ENCODE measurements around the gene YBX1.
"Not testable (repeated sequence)": the region's sequence is repeated elsewhere in the genome, so short reads cannot be mapped to it uniquely, and the experiment has no call there.

YBX1 gene

DNA sequence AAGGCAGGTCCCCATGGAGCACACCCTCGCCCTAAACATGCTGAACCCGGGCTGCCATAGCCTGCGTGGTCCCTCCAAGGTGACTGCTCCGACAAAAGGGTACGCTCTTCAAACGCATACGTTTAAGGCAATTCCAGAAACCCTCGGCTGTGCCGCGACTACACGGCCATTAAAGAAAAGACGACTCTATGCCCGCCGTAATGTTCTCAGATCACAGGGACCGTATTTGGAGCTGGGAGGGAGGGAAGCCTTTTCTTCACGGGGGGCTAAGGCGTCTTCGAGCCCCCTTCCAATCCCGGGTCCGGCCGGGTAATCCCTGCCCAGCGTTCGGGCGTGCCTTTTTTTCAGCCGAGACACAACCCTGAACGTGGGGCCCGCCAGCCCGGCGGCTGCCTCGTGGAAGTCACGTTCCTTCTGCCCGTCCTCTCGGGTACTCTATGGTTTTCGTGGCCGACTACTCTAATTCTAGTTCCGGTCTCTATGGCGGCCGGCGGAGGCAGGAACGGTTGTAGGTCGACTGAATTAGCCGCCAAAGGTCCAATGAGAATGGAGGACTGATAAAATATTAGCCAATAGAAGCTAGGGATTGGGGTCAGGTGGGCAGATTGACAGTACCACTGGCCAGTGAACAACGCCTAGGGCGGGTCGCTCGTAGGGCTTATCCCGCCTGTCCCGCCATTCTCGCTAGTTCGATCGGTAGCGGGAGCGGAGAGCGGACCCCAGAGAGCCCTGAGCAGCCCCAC, at the start of gene YBX1:
YBX1 (plus strand) TSS at position 678 of the 743 bp plus-strand sequence. CDS start 148 bp downstream, outside the sequence.
- peak; percentile 84 to 91 for DNase-seq (ENCODE audit: extremely low read depth in 1 of 2, low read depth in 1 of 2)

DNA sequence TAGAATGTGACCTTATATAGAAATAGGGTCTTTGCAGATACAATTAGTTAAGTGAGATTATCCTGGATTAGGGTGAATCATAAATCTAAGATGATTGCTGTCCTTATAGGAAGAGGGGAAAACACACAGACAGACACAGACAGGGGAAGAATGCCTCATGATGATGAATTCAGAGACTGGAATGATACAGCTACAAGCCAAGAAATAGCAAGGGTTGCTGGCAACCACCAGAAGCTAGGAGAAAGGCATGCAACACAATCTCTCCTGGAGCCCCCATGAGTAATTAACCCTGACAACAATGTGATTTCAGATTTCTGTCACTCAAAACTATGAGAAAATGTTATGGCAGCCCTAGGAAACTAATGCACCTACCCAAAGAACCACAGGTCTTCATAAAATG, 43.1 kb upstream of the YBX1 start:
- no peak for DNase-seq (ENCODE audit: extremely low read depth in 1 of 2, low read depth in 1 of 2)

DNA sequence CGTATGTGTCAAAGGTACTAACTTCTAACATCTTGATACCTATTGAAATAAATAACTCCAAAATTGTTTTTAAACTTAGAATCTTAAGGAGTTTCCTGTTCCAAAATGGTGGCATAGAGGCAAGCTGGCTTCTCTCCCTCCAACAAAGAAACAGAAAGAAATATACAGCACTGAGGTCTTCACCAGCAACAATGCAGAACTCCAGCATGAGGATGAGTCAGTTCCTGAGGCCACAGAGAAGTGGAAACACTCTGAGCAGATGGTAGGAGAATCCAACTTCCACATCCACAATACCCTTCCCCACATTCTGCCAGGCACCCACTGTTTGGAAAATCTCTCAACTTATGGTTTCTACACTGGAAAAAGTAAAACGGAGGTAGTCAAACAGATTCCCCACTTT, 36.2 kb upstream of the YBX1 start:
- no peak for DNase-seq (ENCODE audit: extremely low read depth in 1 of 2, low read depth in 1 of 2)

DNA sequence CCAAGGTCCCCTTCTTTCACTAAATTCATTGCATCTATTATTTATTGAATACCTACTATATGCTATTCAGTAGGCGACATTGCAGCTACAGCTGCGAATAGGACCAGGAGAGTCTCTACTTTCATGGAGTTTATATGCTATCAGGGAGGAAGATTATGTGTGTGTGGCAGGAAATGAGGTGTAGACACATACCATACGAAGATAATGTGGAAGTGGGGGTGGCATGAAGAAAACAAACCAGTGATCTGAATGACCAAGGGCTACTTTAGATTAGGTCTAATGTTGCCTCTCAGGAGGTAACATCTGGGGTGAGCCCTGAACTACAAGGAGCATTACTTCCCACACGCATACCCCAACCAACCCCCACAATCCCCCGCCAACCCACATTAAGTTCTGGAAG, 25.0 kb upstream of the YBX1 start:
- no peak for DNase-seq (ENCODE audit: extremely low read depth in 1 of 2, low read depth in 1 of 2)

DNA sequence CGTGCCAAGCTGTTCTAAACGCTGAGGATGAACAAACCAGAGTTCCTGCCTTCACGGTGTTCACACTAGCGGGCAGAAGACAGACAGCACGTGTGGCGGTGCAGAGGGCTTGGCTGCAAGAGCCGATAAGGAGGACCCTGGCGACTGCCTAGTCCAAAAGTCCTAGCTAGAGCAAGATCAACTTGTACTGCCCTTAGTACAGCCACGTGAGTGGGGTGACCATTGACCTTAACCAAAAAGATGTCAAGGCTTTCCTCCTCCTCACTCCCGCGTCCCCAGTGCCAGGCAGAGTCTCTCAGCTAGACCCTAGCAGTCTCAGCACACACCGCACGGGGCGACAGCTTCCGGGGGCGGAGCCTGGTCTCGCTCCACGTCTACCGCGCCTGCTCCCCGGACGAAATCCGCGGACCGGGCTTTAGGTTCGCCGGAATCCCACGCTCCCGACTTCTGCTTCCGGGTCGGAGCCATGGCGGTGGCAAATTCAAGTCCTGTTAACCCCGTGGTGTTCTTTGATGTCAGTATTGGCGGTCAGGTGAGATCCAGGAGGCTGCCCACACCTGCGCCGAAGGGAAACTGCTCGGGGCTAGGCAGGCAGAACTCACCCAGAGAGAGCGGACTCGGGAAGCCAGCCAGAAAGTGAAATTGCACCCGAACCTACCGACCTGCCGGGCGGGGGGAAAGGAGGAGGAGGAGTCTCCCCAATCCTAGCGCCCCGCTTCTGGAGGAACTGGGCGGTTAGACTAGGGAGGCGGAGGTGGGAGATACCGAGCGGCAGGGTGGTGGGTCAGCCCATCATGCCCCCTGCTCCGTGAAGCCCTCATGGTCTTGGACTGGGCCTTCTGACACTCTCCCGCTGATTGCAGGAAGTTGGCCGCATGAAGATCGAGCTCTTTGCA, 24.0 kb upstream of the YBX1 start, which contains the start of gene PPIH:
PPIH (plus strand) TSS at position 443 of the 896 bp plus-strand sequence; CDS start at position 467, 24 bp downstream.
- DNase-seq (ENCODE audit: extremely low read depth in 1 of 2, low read depth in 1 of 2), result peak; percentile 83 to 90

DNA sequence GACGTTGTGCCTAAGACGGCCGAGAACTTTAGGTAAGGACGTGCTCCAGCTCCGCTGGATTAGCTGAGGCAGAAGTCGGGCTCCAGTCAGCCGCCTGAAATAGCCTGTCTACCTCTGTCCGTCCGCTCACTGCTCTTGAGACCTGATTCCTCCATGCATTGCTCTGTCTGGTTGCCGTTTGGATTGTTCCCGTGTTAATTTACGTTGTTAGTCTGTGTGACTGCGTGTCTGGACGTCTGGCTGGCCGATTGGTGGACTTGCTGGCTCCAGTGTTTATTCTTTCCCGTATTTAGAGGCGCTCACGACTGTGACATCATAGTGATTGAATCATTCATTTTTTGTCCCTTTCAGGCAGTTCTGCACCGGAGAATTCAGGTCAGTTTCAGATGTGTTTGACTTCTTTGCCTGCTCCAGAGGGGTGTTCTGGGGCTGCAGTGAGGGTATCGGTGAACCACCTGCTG, 23.3 kb upstream of the YBX1 start:
- DNase-seq (ENCODE audit: extremely low read depth in 1 of 2, low read depth in 1 of 2), result no peak

DNA sequence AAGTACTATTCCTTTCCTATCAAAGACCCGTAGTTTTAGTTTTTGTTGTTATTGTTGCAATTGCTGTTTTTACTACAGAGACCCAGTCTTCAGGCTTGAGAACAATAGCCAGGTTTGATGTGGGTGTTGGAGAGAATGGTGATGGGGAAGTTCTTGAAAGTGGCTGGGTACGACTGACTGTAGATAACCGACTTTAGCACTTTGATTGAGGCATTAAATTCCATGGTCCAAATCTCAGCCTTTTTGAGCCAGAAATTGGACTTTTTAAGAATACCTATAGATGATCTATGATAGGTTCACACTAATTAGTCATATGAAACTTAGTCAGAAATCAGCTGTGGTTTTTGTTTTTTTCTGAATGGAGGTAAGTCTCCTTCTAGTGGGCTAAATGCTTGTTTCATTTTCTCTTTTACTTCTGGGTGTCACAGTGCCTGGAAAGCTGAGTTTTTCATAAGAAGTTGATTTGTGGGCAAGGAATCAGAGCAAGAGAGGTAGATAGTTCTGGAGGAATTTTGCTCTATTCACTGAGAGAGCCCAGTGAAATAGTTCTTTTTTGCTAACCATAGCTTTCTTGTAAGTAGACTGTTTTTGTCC, 21.2 kb upstream of the YBX1 start:
- no peak for DNase-seq (ENCODE audit: extremely low read depth in 1 of 2, low read depth in 1 of 2)

DNA sequence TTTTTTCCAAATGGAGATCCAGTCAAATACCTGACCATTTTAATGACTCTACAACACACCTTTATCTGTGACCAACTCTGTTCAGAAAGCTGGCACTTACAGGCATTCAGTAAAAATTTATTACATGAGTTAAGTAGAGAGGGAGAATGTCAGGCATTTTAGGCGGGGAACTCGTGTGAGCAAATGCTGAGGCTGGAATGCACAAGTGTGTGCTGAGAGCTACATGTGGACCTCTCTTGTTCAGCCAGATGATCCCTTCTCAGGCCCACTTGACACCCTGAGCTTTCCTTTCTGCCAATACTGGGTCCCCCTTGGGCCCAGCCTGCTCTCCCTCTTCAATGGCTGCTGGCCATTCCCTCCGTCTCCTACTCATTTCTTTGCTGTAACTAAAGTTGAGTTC, 12.3 kb upstream of the YBX1 start:
- no peak for DNase-seq (ENCODE audit: extremely low read depth in 1 of 2, low read depth in 1 of 2)

DNA sequence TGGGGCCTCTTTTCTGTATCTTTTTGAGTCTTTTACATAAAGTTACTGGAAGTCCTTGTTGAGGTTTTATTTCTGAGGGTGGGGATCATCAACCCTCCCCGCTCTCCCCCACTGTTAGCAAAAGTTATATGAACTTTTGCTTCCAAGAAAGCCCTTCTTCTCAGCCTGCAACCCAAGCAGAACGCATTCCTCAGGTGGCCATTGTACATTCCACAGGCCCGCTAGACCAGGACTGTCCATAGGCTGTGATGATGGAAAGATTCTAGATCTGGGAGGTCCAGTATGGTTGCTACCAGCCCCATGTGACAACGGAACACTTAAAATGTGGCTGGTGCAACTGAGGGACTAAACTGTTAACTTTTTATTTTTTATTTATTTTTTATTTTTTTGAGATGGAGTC, 11.8 kb upstream of the YBX1 start:
- DNase-seq (ENCODE audit: extremely low read depth in 1 of 2, low read depth in 1 of 2), result no peak

DNA sequence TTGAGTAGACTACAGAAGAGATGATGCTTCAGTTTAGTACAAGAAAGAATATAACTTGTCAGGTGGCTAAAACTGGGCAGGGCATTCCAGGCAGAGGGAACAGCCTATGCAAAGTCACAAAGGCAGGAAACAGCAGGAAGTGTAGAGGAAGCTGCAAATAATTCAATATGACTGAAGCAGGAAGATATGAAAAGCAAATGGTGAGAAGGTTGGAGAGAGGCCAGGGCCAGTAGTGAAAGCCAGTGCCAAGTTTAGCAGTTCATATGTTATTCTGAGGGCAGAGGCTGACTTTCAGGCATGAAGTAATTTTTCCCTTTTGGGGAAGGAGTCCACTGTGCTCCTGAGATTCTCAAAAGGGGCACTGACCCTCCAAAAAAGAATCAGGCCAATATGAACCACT, 8.0 kb upstream of the YBX1 start:
- DNase-seq (ENCODE audit: extremely low read depth in 1 of 2, low read depth in 1 of 2), result no peak

DNA sequence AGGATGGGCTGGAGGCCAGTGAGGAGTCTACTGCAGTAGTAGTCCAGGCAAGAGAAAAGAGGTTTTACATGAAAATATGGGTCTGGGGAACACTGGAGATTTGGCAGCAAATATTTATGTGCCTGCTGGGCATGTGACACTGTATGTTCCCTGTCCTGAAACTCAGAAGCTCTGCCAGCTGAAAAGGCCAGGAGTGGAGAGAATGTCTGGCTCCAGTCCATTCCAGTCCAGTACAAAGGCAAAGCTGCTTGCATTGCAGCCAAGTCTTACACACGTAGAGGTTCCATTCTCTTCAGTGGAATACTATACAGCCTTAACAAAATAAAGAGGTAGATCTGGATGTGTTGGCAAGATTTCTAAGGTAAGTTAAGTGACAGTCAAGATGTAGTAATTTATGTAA, 7.5 kb upstream of the YBX1 start:
- DNase-seq (ENCODE audit: extremely low read depth in 1 of 2, low read depth in 1 of 2), result no peak

DNA sequence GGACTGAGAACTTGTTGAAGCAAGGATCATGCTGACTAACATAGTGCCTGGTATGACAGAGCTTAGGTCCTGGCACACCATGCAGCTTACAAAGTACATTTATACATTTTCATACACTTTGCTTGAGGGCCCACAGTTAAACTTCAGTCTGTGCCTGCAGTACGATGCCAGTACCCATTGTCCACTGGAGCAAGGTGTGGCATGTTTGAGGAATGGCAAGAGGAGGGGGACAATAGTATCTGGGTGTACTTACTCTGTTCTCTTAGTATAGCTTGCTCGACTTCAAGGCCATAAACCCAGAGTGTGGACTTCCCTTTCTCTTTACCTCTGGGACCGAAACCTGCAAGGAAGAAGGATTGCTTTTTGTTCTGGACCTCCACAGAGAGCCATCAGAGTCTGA, 6.8 kb upstream of the YBX1 start:
- DNase-seq (ENCODE audit: extremely low read depth in 1 of 2, low read depth in 1 of 2), result no peak

DNA sequence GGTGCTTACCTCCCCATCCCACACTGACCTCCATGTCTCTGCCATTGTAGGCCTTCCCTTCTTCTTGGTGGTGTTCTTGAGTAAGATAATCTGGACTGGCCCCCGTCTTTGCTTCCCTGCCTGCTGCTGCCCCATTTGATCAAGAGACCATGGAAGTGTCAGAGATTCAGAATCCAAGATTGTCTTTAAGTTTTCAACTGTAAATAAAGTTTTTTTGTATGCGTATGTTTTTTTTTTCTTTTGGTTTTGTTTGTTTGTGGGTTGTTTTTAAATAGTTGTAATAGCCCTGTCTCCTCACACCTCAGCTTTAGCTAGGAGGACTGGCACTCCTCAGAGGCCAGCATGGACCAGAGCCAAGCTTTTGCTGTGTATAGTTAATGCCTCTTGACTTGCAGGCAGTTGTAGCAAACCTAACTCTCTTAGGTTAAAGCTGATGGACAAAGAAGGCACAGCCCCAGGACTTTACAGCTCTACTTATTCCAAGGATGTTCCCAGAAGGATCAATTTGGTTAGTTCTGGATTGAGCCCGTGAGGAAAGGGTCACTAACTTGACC, 5.6 kb upstream of the YBX1 start:
- DNase-seq (ENCODE audit: extremely low read depth in 1 of 2, low read depth in 1 of 2), result no peak

DNA sequence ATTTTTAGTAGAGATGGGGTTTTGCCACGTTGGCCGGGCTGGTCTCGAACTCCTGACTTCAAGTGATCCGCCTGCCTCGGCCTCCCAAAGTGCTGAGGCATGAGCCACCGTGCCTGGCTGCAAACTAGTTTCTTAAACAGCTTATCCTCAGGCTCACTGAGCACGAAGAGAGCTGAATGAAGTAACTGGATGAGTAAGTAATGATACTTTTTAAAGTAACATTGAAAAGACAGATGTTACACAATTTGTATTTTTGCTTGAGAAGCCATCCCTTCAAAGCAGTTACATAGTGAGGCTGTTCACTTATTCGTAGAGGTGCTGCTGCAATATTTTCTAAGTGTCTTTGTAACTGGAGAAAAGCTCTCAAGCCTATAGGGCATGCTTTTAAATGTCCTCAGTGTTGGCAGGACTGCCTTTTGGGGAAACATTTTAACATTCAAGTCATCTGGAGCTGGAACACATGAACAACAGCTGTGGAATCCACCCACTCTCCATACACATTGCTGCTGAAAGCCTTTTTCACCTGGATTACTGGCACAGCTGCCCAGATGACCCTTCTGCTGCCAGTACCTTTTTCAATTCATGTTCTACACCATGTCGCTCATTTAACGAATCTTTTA, 2.7 kb upstream of the YBX1 start:
- DNase-seq (ENCODE audit: extremely low read depth in 1 of 2, low read depth in 1 of 2), result no peak

DNA sequence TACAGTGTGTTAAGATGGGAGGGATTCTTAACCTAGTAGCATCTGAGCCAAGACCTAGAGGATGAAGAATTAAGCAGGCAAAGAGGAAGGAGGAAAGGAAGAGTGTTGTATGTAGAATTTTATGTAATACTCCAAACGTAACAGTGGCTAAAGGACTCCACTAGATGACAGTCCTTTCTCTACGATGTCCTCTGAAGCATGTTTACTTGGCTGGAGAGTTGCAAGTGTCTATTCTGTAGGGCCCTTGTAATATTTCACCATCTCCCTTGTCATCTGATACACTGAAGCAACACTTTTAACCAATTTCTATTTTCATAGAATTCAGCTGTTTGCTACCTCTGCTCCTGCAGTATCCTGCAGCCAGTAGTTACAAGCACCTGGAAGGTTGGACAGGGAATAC, 2.2 kb upstream of the YBX1 start:
- no peak for DNase-seq (ENCODE audit: extremely low read depth in 1 of 2, low read depth in 1 of 2)

DNA sequence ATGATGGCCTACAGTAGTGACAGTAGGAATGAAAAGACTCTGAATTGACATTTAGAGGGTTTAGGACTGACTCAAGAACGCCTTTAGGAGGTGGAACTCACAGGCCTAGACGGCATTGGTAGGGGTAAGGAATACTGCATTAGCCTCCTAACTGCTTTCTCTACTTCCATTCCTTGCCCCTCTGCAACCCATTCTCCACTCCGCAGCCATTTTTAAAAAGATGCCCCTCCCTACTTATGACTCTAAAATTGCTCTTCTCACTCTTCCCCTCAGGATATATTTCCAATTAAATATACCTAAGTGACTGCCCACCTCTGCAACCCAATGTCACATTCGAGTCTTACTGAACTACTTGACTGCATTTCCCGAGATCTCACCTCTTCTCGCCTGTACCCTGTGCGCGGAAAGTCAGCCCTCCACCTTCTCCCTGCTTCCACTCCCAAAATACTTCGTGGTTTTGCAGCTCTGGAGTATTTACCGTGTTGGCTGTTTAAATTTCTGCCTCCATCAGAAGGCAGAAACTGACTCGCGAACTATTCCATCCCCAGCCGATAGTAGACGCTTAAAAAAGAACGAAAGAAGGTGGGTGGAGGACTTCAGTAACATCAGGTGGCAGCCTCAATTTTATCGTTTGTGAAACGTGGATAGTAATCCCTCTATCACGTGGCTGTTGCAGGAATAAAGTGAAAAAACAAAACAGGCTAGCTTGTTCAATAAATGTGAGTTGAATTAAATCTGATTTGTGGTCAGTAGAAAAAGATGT, 1.1 kb upstream of the YBX1 start:
- no peak for DNase-seq (ENCODE audit: extremely low read depth in 1 of 2, low read depth in 1 of 2)

DNA sequence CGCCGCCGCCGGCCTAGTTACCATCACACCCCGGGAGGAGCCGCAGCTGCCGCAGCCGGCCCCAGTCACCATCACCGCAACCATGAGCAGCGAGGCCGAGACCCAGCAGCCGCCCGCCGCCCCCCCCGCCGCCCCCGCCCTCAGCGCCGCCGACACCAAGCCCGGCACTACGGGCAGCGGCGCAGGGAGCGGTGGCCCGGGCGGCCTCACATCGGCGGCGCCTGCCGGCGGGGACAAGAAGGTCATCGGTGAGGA, 193 bp downstream of the YBX1 start:
- DNase-seq (ENCODE audit: extremely low read depth in 1 of 2, low read depth in 1 of 2), result not testable (repeated sequence)

DNA sequence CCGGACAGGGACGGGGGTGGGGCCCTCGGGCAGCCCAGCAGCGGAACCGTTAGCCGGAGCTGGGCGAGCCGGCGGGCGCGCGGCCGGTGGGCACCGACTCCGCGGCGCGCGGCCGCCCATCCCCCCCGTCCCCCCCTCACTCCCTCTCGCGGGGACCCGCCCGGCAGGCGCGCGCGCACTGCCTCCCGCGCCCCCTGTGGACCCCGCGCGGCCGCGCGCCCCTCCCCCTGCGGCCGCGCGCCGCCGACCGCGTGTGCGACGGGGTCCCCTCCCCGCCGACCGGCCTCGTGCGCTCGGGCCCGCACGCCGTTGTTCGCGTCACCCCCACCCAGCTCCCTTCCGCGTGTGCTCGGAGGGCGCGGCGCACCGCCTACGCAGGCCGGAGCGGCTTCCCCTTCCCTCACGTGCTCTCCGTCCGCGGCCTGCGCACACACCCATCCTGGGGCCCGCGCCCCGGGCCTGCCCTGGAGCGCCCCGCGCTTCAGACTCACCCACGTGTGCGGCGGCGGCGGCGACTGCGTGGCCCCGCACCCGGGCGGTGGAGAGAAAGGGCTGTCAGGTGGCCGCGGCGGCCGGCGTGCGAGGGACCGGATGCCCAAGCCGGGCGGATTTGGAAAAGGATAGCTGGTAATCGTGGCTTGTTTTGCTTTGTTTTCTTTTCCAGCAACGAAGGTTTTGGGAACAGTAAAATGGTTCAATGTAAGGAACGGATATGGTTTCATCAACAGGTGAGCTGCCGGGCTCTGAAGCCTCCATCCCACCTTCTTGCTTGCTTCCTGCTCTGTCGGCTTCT, 717 bp downstream of the YBX1 start:
- DNase-seq (ENCODE audit: extremely low read depth in 1 of 2, low read depth in 1 of 2), result peak; percentile 15 to 42

DNA sequence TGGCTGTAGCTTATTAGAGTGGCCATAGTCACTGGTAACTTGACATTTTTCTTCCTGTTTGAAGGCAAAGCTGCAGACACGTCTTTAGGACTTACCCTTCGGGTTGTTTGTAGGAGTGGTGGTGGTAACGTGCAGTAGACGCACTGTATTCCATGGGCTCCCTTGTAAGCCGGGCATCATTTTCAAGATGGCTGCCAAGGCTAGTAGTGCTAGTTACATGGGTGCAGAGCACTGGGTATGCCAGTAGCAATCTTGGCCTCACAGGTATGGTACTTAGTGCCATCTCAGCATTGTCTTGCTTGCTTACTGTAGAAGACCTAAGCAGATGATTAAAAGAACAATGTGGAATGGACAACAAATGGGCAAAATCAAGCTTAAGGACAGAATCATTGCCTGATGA, 1.9 kb downstream of the YBX1 start:
- no peak for DNase-seq (ENCODE audit: extremely low read depth in 1 of 2, low read depth in 1 of 2)

DNA sequence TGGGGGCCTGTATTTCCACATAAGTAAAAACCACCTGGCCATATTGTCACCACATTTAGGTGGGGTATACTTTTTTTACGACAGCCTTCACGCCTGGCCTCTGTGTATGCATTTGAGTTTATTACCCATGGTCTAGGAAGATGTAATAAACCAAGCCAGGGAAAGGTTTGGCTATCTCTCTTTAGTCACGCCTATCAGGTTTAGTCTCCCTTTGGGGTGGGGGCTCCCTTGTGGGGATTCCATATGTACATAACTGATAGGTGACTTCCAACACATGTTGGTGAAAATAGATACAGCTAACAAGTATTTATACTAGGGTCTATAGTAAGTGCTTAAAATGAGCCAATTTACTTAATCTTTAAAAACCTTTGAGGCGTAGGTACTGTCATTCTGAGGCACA, 4.2 kb downstream of the YBX1 start:
- no peak for DNase-seq (ENCODE audit: extremely low read depth in 1 of 2, low read depth in 1 of 2)

Data from activated CD8-positive, alpha-beta memory T cell treated with anti-CD3 and anti-CD28 coated beads for 1 hour (primary cell).